Renal pelvis (tissue), 4 donors: Measurements from ENCODE around the gene RAB5IF. TPM values are rescaled to one million over a fixed set of nuclear protein-coding genes. Genes with fewer than 3 reads are reported as not detected.
"Not testable (repeated sequence)": the region's sequence is repeated elsewhere in the genome, so short reads cannot be mapped to it uniquely, and the experiment has no call there.

ENCODE experiments used
- DNase-seq: peaks from one replicate; pipeline ENCODE4 v3.0.0-alpha.2; 2013
- polyA plus RNA-seq, 3 donors: library from polyadenylated mRNA; unstranded; fragments of 120-200 nt; gene quantifications; one replicate each; pipeline ENCODE4 v1.2.1, GENCODE V29; 2013; ENCODE audit not compliant: insufficient read length in 3 of 3

RAB5IF gene
- polyA plus RNA-seq, 3 donors, result 59.8 to 77.0 (median 62.9) TPM

GRCh38 chr20:36623444-36623843 is 17.9 kb downstream of the RAB5IF start:
- no peak for DNase-seq

GRCh38 chr20:36624068-36624943 is 18.7 kb downstream of the RAB5IF start:
- no peak for DNase-seq

- DNase-seq, result no peak
Measured at GRCh38 chr20:36624944-36625324, 19.4 kb downstream of the RAB5IF start.

GRCh38 chr20:36628076-36628475 is 22.5 kb downstream of the RAB5IF start:
- no peak for DNase-seq

GRCh38 chr20:36629719-36630681 is 24.4 kb downstream of the RAB5IF start:
- DNase-seq, result no peak

- no peak for DNase-seq
Measured at GRCh38 chr20:36631646-36632045, 26.1 kb downstream of the RAB5IF start.

- DNase-seq, result no peak
Measured at GRCh38 chr20:36632147-36632486, 26.5 kb downstream of the RAB5IF start.

GRCh38 chr20:36632487-36633284 is 27.1 kb downstream of the RAB5IF start:
- DNase-seq, result no peak

GRCh38 chr20:36633285-36633772 is 27.8 kb downstream of the RAB5IF start:
- DNase-seq, result no peak

GRCh38 chr20:36634342-36634741 is 28.8 kb downstream of the RAB5IF start:
- DNase-seq, result no peak

GRCh38 chr20:36638876-36639400 is 33.4 kb downstream of the RAB5IF start:
- not testable (repeated sequence) for DNase-seq

- no peak for DNase-seq
Measured at GRCh38 chr20:36641506-36641843, 35.9 kb downstream of the RAB5IF start.

GRCh38 chr20:36642136-36642535 is 36.6 kb downstream of the RAB5IF start:
- no peak for DNase-seq

- no peak for DNase-seq
Measured at GRCh38 chr20:36644032-36644705, 38.6 kb downstream of the RAB5IF start.

- DNase-seq, result no peak
Measured at GRCh38 chr20:36644706-36645095, 39.1 kb downstream of the RAB5IF start.

GRCh38 chr20:36645353-36645752 is 39.8 kb downstream of the RAB5IF start:
- no peak for DNase-seq

- DNase-seq, result no peak
Measured at GRCh38 chr20:36645998-36646397, 40.4 kb downstream of the RAB5IF start, which contains the start of gene SLA2. SLA2 (minus strand) TSS chr20:36646196; CDS start chr20:36641335, 4,861 bp downstream.

- DNase-seq, result no peak
Measured at GRCh38 chr20:36646678-36647077, 41.1 kb downstream of the RAB5IF start.

GRCh38 chr20:36647196-36648121 is 41.9 kb downstream of the RAB5IF start:
- DNase-seq, result no peak

- DNase-seq, result no peak
Measured at GRCh38 chr20:36653456-36653855, 47.9 kb downstream of the RAB5IF start.
